ENCODE measurements around the gene SMR3B.

SMR3B gene

DNA sequence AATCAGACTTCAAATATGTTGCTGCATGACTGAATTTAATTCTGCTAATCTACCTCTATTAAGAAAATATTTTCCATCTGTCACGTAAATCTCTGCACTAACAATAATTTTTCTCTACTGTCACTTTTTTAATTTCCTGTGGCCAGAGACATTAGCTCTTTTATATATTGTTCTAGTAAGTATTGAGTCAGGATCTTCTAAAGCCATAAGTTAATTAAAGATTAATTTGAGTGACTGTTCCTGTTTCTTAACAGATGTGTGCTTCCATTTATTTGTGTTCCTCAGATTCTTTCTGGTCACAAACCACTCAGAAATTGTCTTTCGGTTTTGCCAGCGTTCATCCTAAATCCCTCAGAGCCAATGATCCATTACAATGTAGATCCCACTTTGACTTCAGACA lies 2.4 kb upstream of the SMR3B start:
- H3K27me3 ChIP-seq (ENCODE audit: insufficient read depth, low read depth) = no peaks in the 10 kb centered on the region
- no peaks in the 10 kb centered on the region for H3K4me1 ChIP-seq (ENCODE audit: low read depth, poor library complexity, severe bottlenecking)
- H3K4me2 ChIP-seq = no peak overlapping the region
- H4K20me1 ChIP-seq (ENCODE audit: insufficient read depth) = no peaks in the 10 kb centered on the region
- H3K9ac ChIP-seq = no peak overlapping the region
- H3K36me3 ChIP-seq (ENCODE audit: insufficient read depth) = no peaks in the 10 kb centered on the region
- TF ChIP-seq CTCF (conservative IDR thresholded peaks at IDR 0.05; ENCODE audit: low read depth, low read length) = no peak
- H2AFZ ChIP-seq (ENCODE audit: low read depth) = no peak overlapping the region
- H3K79me2 ChIP-seq (ENCODE audit: insufficient read depth, low read depth) = no peaks in the 10 kb centered on the region
- H3K4me3 ChIP-seq (IDR thresholded peaks at IDR 0.05; ENCODE audit: insufficient read depth, low read depth, low read length) = no peak overlapping the region
- no peak overlapping the region for H3K27ac ChIP-seq

- Histone ChIP-seq H3K9ac (peak overlapping the region; percentile 28; the same call in 1 of the 2 replicates), H2AFZ (ENCODE audit: low read depth) (peak overlapping the region; percentile 44), H3K36me3 (ENCODE audit: insufficient read depth) (no peaks in the 10 kb centered on the region), H4K20me1 (ENCODE audit: insufficient read depth) (no peaks in the 10 kb centered on the region), H3K79me2 (ENCODE audit: insufficient read depth, low read depth) (no peaks in the 10 kb centered on the region), H3K4me3 (IDR thresholded peaks at IDR 0.05; ENCODE audit: insufficient read depth, low read depth, low read length) (peak overlapping the region; percentile 61), H3K4me1 (ENCODE audit: low read depth, poor library complexity, severe bottlenecking) (peaks cover 40% of the 10 kb centered on the region), H3K4me2 (peak overlapping the region; percentile 74), H3K27me3 (ENCODE audit: insufficient read depth, low read depth) (no peaks in the 10 kb centered on the region), H3K27ac (peak overlapping the region; percentile 64)
- TF ChIP-seq CTCF (conservative IDR thresholded peaks at IDR 0.05; ENCODE audit: low read depth, low read length) = no peak
Measured at GRCh38 chr4:70392057-70392776, 9.3 kb downstream of the SMR3B start.

DNA sequence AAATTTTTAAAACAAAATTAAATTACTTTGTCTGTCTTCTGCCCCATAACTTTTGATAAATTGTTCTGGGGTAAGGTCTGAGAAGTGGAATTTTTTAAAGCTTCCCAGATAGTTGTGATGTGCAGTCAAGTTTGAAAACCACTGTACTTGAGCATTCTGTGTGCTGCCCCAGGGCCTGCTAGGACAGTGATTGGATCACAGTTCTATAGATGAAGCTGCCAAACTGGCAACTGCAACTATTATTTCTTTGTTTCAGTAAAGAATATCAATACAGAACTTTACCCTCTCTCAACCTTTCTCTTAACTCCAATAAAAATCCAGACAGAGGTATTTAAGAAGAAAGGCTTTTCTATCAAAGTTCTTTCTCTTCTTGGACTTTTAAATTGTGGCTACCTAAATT lies 14.6 kb downstream of the SMR3B start, which contains the start of gene OPRPN:
TSS of gene OPRPN (plus strand) at position 361 of the 400 bp plus-strand sequence. CDS start 1,346 bp downstream, outside the sequence.
- no peak within 1 kb of the TSS for H3K4me3 ChIP-seq (IDR thresholded peaks at IDR 0.05; ENCODE audit: insufficient read depth, low read depth, low read length)
- peaks cover 12% of the 10 kb centered on the region for H3K4me1 ChIP-seq (ENCODE audit: low read depth, poor library complexity, severe bottlenecking)
- TF ChIP-seq CTCF (conservative IDR thresholded peaks at IDR 0.05; ENCODE audit: low read depth, low read length) = no peak
- H3K4me2 ChIP-seq = no peak within 1 kb of the TSS
- no peaks in the 10 kb centered on the region for H4K20me1 ChIP-seq (ENCODE audit: insufficient read depth)
- H3K27me3 ChIP-seq (ENCODE audit: insufficient read depth, low read depth) = no peaks in the 10 kb centered on the region
- H3K27ac ChIP-seq = no peak within 1 kb of the TSS
- H3K79me2 ChIP-seq (ENCODE audit: insufficient read depth, low read depth) = no peaks in the 10 kb centered on the region
- H3K9ac ChIP-seq = no peak within 1 kb of the TSS
- H3K36me3 ChIP-seq (ENCODE audit: insufficient read depth) = no peaks in the 10 kb centered on the region
- no peak within 1 kb of the TSS for H2AFZ ChIP-seq (ENCODE audit: low read depth)

DNA sequence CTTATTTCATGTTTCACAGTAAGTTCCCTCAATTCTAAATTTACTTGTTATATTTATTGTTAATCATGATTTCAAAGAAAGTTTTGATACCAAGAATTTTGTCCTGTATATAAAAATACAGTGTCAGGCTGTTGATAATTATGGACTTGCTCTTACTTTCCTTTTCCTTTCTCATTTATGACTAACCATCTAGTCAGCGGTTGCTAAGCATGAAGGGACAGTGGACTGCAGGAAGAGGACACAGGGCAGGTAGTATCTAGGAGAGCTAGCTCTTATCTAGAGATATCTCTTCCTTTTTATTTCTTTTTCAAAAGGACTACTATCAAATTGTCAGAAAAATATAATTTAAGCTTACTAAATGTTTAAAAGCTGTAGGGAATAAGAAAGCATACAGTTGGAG lies 16.4 kb downstream of the SMR3B start:
- Histone ChIP-seq H3K27me3 (ENCODE audit: insufficient read depth, low read depth) (no peaks in the 10 kb centered on the region), H3K27ac (no peak overlapping the region), H2AFZ (ENCODE audit: low read depth) (no peak overlapping the region), H3K36me3 (ENCODE audit: insufficient read depth) (no peaks in the 10 kb centered on the region), H4K20me1 (ENCODE audit: insufficient read depth) (no peaks in the 10 kb centered on the region), H3K9ac (no peak overlapping the region), H3K79me2 (ENCODE audit: insufficient read depth, low read depth) (no peaks in the 10 kb centered on the region), H3K4me1 (ENCODE audit: low read depth, poor library complexity, severe bottlenecking) (no peaks in the 10 kb centered on the region), H3K4me3 (IDR thresholded peaks at IDR 0.05; ENCODE audit: insufficient read depth, low read depth, low read length) (no peak overlapping the region), H3K4me2 (no peak overlapping the region)
- TF ChIP-seq CTCF (conservative IDR thresholded peaks at IDR 0.05; ENCODE audit: low read depth, low read length) = no peak

Measured in KMS-11 (cell line).